Osteoblast (primary cell): ENCODE data around the gene ATP11A. TPM values are rescaled to one million over a fixed set of nuclear protein-coding genes. Genes with fewer than 3 reads are reported as not detected.
A peak's percentile ranks its signal among the peaks of the same experiment; 100 is the strongest.

Source experiments
- DNase-seq: peaks from one replicate; pipeline ENCODE4 v3.0.0; 2011; ENCODE audit warnings: low spot score, mixed read lengths; ENCODE audit not compliant: insufficient read length; ENCODE audit errors: missing footprints
- H2AFZ ChIP-seq: 2 replicates; pipeline ENCODE4 v1.6.0; 2011; ENCODE audit warnings: mild to moderate bottlenecking, low read length
- H3K27ac ChIP-seq: 2 replicates; pipeline ENCODE4 v1.5.1; 2011; ENCODE audit warnings: mild to moderate bottlenecking, low read depth, low read length, moderate library complexity
- H3K27me3 ChIP-seq: 2 replicates; pipeline ENCODE4 v1.6.0; 2012; ENCODE audit warnings: mild to moderate bottlenecking, control low read depth, inconsistent platforms, low read length, moderate library complexity; ENCODE audit not compliant: insufficient read depth
- H3K36me3 ChIP-seq: 2 replicates; pipeline ENCODE4 v1.5.1; 2011; ENCODE audit warnings: mild to moderate bottlenecking, low read length, control low read depth, moderate library complexity; ENCODE audit not compliant: insufficient read depth
- H3K4me1 ChIP-seq: 2 replicates; pipeline ENCODE4 v1.5.1; 2011; ENCODE audit warnings: mild to moderate bottlenecking, low read length, control low read depth, moderate library complexity; ENCODE audit not compliant: insufficient read depth
- H3K4me2 ChIP-seq: 2 replicates; pipeline ENCODE4 v1.6.0; 2011; ENCODE audit warnings: mild to moderate bottlenecking, low read length; ENCODE audit not compliant: insufficient read depth
- H3K4me3 ChIP-seq: fragments of 200-600 bp; sonication (generic); 3 replicates; pipeline ENCODE4 v1.5.1; 2012; ENCODE audit warnings: mild to moderate bottlenecking, low read length, inconsistent platforms; ENCODE audit not compliant: insufficient read depth
- H3K79me2 ChIP-seq: 2 replicates; pipeline ENCODE4 v1.6.0; 2012; ENCODE audit warnings: mild to moderate bottlenecking, low read length, control low read depth, inconsistent platforms; ENCODE audit not compliant: insufficient read depth
- H3K9me3 ChIP-seq: 2 replicates; pipeline ENCODE4 v1.5.1; 2011; ENCODE audit warnings: low read depth, low read length, control low read depth
- H4K20me1 ChIP-seq: 2 replicates; pipeline ENCODE4 v1.6.0; 2012; ENCODE audit warnings: mild to moderate bottlenecking, low read length, control low read depth; ENCODE audit not compliant: insufficient read depth
- CTCF ChIP-seq: IDR thresholded peaks from 2 replicates; pipeline ENCODE4 v1.5.1; 2011; ENCODE audit warnings: mild to moderate bottlenecking, low read depth, low read length, moderate library complexity; ENCODE audit errors: extremely low read depth
- total RNA-seq: library from RNA; depleted of rRNA; stranded (reverse); fragments of >200 nt; gene quantifications from 2 replicates; pipeline ENCODE4 v1.2.3, GENCODE V29; 2012

Gene ATP11A
- total RNA-seq, 1 donor: 7.6 TPM

GRCh38 chr13:112688560-112689302, 1.1 kb upstream of the ATP11A start:
- Histone ChIP-seq H3K9me3 (no peaks in the 10 kb centered on the region), H4K20me1 (peaks cover 9% of the 10 kb centered on the region), H3K4me1 (peaks cover 8% of the 10 kb centered on the region), H3K27ac (no peak overlapping the region), H3K4me3 (peak overlapping the region; percentile 80), H3K36me3 (no peaks in the 10 kb centered on the region), H3K4me2 (peak overlapping the region; percentile 88), H2AFZ (peak overlapping the region; percentile 92), H3K27me3 (peaks cover 2% of the 10 kb centered on the region), H3K79me2 (peaks cover 15% of the 10 kb centered on the region)
- TF ChIP-seq CTCF: no peak
- DNase-seq: peak; percentile 94

- peak; percentile 95 for DNase-seq
- no peak for TF ChIP-seq CTCF
- Histone ChIP-seq H2AFZ (peak overlapping the region; percentile 77), H3K79me2 (peaks cover 15% of the 10 kb centered on the region), H3K4me3 (peak overlapping the region; percentile 80), H3K36me3 (no peaks in the 10 kb centered on the region), H3K27me3 (no peaks in the 10 kb centered on the region), H4K20me1 (peaks cover 9% of the 10 kb centered on the region), H3K4me2 (peak overlapping the region; percentile 90), H3K4me1 (peaks cover 12% of the 10 kb centered on the region), H3K9me3 (no peaks in the 10 kb centered on the region), H3K27ac (no peak overlapping the region)
These were observed 568 bp downstream of the ATP11A start for GRCh38 chr13:112690283-112690929.

- peaks cover 12% of the 10 kb centered on the region for H3K4me1 ChIP-seq
- H3K27ac ChIP-seq: no peak overlapping the region
- H3K27me3 ChIP-seq: no peaks in the 10 kb centered on the region
- peaks cover 15% of the 10 kb centered on the region for H3K79me2 ChIP-seq
- no peak overlapping the region for H3K4me2 ChIP-seq
- no peak overlapping the region for H2AFZ ChIP-seq
- no peaks in the 10 kb centered on the region for H3K9me3 ChIP-seq
- H3K36me3 ChIP-seq: no peaks in the 10 kb centered on the region
- DNase-seq: no peak
- peaks cover 9% of the 10 kb centered on the region for H4K20me1 ChIP-seq
- no peak overlapping the region for H3K4me3 ChIP-seq
- TF ChIP-seq CTCF: no peak
These were observed 2.3 kb downstream of the ATP11A start for GRCh38 chr13:112692104-112692503.

- DNase-seq: no peak
- Histone ChIP-seq H3K27me3 (no peaks in the 10 kb centered on the region), H2AFZ (no peak overlapping the region), H3K27ac (no peak overlapping the region), H3K4me3 (no peak overlapping the region), H3K4me1 (peaks cover 12% of the 10 kb centered on the region), H3K79me2 (peaks cover 15% of the 10 kb centered on the region), H3K4me2 (no peak overlapping the region), H4K20me1 (peaks cover 9% of the 10 kb centered on the region), H3K9me3 (no peaks in the 10 kb centered on the region), H3K36me3 (no peaks in the 10 kb centered on the region)
- TF ChIP-seq CTCF: no peak
These were observed 2.7 kb downstream of the ATP11A start for GRCh38 chr13:112692586-112692985.
